ENCODE measurements around the gene ALK. TPM values are rescaled to one million over a fixed set of nuclear protein-coding genes. Genes with fewer than 3 reads are reported as not detected.

The ALK gene
- total and polyA plus RNA-seq, 2 experiments from 2014 or later: 0.35 TPM; not detected in 1

- H3K27me3 ChIP-seq (ENCODE audit: insufficient read depth): no peaks in the 10 kb centered on the region
- Mint-ChIP-seq H3K27me3 (ENCODE audit: insufficient read depth, low read depth, poor library complexity) (peaks cover 2% of the 10 kb centered on the region), H3K36me3 (ENCODE audit: low read depth) (no peaks in the 10 kb centered on the region), H3K4me1 (peaks cover 21% of the 10 kb centered on the region), H3K27ac (no peak overlapping the region), H3K9me3 (no peaks in the 10 kb centered on the region), H3K4me3 (no peak overlapping the region)
- TF ChIP-seq REST (IDR thresholded peaks at IDR 0.05; ENCODE audit: unreplicated experiment) (no peak), CREB1 (CRISPR knock-in tag; IDR thresholded peaks at IDR 0.05; ENCODE audit: low read depth) (no peak), NANOG (IDR thresholded peaks at IDR 0.05; ENCODE audit: borderline replicate concordance) (no peak), STAT1 (IDR thresholded peaks at IDR 0.05; ENCODE audit: unreplicated experiment) (no peak), ZNF462 (CRISPR knock-in tag; IDR thresholded peaks at IDR 0.05) (no peak), POLR2AphosphoS5 (IDR thresholded peaks at IDR 0.05; ENCODE audit: low read depth) (no peak), EZH2phosphoT487 (IDR thresholded peaks at IDR 0.05; ENCODE audit: unreplicated experiment) (no peak), JUNB (IDR thresholded peaks at IDR 0.05; ENCODE audit: unreplicated experiment) (no peak), ZNF331 (CRISPR knock-in tag; IDR thresholded peaks at IDR 0.05; ENCODE audit: low read depth) (no peak)
- H4K20me1 ChIP-seq (replicated peaks; ENCODE audit: insufficient read depth): no peaks in the 10 kb centered on the region
- no peaks in the 10 kb centered on the region for H3K36me3 ChIP-seq (ENCODE audit: insufficient read depth)
- no peaks in the 10 kb centered on the region for H3K79me2 ChIP-seq (replicated peaks; ENCODE audit: insufficient read depth)
- H3F3A ChIP-seq (replicated peaks; ENCODE audit: low read depth): no peaks in the 10 kb centered on the region
- H3K4me1 ChIP-seq (ENCODE audit: insufficient read depth): peaks cover 4% of the 10 kb centered on the region; the same call in 1 of the 2 replicates
- DNase-seq (ENCODE audit: low spot score) (no peak), ATAC-seq (no peak)
- no peaks in the 10 kb centered on the region for H3K9me2 ChIP-seq (ENCODE audit: insufficient read depth)
- H3K4me3 ChIP-seq: no peak overlapping the region
- no peak overlapping the region for H2AFZ ChIP-seq
- no peak overlapping the region for H3K4me2 ChIP-seq
- H3K27ac ChIP-seq (ENCODE audit: low read depth): no peak overlapping the region
These were observed 586.0 kb downstream of the ALK start for GRCh38 chr2:29335396-29335795.
